GM19438 (cell line): ENCODE results near the gene ARFGAP1.
"Not testable (repeated sequence)": the region's sequence is repeated elsewhere in the genome, so short reads cannot be mapped to it uniquely, and the experiment has no call there.

ENCODE experiments used
- ATAC-seq: cut with Tn5 transposase; IDR thresholded peaks from one replicate; pipeline ENCODE4 v1.9.1; 2021; ENCODE audit warnings: low read depth; ENCODE audit not compliant: unreplicated experiment

Gene ARFGAP1

GRCh38 chr20:63239431-63239830 lies 33.2 kb upstream of the ARFGAP1 start:
- no peak for ATAC-seq

- no peak for ATAC-seq
Measured at GRCh38 chr20:63240004-63240403, 32.6 kb upstream of the ARFGAP1 start.

- ATAC-seq: no peak
Measured at GRCh38 chr20:63241272-63241671, 31.3 kb upstream of the ARFGAP1 start.

DNA sequence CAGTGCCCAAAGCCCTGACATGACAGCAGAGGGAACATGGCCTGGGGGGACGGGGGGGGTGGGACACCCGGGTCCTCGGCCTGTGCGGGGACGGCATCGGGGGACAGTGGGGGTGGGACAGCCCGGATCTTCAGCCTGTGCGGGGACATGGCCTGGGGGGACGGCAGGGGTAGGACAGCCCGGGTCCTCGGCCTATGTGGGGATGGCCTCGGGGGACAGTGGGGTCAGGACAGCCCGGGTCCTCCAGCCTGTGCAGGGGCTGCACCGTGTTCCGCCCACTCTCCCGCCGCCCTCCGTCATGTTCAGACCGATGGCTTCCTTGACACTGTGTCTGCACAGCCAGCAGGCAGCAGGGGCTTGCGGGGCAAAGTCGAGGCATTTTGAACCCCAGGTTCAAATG lies 29.9 kb upstream of the ARFGAP1 start:
- ATAC-seq: no peak

DNA sequence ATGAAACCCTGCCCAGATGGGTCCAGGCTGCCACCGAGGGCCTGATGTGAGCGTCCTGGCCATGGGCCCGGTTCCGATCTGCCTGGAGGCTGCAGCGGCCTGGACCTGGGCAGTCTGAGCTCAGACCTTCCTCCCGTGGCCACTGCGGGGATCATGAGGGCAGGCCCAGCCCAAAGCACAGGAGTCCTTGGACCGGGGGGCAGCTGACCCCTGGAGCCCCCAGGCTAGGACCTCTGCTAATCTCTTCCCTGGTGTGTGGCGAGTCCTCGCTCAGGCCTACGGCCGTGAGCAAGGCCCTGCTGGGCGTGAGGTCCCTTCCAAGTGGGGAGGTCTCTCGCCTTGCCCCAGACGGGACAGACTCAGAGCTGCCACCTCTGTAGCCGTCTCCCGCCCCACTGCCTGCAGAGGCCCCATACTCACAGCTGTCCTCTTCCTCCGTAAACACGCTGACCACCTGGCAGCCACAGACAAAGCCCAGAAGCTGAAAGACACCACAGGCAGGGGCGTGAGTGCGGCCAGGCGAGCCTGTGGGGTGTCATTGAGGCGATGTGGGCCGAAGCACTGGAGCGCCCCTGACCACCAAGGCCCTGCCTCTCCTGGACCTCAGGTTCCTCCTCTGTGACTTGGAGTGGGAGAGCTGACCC lies 28.9 kb upstream of the ARFGAP1 start:
- ATAC-seq: no peak

DNA sequence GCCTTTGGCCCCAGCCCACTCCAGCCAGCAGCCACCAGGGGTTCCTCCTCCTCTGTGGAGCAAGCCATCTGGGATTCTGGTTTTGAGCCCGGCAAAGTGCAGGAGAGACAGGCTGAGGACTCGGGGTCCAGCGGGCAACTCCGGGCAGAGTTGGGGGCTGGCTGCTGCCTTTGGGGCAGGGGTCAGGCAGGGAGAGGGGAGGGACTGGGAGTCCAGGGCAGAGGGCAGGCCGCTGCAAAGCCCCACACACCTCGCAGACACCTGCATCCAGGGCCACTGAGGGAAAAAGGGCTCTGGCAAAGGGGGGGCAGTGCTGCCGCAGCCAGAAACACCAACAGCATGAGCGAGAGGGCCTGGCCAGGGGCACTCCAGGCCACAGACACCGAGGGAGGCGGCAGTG lies 28.1 kb upstream of the ARFGAP1 start:
- no peak for ATAC-seq

DNA sequence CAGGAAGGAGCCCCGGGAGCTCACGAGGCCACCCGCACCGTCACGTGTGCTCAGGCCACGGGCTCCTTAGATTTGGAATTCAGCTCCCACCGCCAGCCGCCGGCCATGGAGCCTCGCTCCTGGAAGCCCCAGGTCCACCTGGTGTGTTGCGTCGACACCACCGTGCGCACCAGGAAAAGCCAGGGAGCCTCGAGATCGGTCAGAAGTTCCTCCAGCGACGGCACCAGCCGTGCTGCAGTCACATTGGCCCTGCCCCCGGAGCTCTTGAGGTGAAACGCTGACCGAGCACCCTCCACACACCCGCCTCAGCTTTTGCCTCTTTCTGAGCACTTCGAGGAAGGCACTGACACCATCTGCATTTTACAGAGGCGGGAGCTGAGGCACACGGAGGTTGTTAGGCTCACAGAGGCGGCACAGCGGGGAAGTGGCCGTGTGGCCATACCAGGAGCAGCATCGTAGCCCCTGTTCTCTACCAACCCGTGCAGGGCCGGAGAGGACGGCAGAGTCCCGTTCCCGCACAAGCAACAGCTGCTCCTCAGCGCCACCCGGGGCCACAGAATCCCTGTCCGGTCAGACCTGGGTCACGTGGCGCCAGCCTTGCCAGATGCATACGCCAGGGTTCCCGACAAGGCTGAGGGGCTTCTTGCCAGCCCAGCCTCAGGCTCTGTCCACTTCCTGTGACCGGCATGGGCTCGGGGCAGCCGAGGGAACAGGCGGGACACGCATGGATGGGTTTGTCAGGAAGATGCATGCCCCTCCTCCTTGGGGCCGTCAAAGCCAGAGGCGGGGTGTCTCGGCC lies 25.9 kb upstream of the ARFGAP1 start:
- ATAC-seq: no peak

DNA sequence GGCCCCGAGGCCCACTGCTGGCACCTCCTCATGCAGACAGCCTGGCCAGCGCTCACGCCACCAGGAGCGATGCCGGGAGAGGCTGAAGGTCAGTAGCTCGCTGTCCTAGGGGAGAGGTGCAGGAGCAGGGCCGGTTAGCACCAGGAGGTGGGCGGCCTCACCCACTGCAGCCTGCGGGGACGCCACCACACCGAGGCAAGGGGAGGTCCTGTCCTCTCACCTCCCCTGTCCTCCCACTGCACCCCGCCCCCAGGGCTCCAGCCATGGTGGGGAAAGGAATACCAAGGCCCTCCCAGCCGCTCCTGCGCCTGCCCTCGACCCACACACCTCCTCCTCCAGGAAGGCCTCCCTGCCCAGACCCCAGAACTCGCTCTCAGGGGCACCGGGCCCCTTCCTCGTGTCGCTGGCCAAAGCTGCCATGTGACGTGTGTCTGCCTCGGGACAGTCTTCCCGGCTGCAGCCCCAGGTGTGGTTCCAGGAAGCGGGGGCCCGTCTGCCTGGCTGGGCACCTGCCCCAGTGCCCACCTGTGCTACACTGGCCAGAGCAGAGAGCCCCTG lies 24.9 kb upstream of the ARFGAP1 start:
- no peak for ATAC-seq

- ATAC-seq: no peak
Measured at GRCh38 chr20:63248835-63249591, 23.6 kb upstream of the ARFGAP1 start.

GRCh38 chr20:63249891-63250290 lies 22.7 kb upstream of the ARFGAP1 start:
- no peak for ATAC-seq

GRCh38 chr20:63251350-63251749 lies 21.3 kb upstream of the ARFGAP1 start:
- ATAC-seq: not testable (repeated sequence)

- ATAC-seq: no peak
Measured at GRCh38 chr20:63252284-63252711, 20.3 kb upstream of the ARFGAP1 start.

- ATAC-seq: no peak
Measured at GRCh38 chr20:63253065-63253437, 19.6 kb upstream of the ARFGAP1 start.

DNA sequence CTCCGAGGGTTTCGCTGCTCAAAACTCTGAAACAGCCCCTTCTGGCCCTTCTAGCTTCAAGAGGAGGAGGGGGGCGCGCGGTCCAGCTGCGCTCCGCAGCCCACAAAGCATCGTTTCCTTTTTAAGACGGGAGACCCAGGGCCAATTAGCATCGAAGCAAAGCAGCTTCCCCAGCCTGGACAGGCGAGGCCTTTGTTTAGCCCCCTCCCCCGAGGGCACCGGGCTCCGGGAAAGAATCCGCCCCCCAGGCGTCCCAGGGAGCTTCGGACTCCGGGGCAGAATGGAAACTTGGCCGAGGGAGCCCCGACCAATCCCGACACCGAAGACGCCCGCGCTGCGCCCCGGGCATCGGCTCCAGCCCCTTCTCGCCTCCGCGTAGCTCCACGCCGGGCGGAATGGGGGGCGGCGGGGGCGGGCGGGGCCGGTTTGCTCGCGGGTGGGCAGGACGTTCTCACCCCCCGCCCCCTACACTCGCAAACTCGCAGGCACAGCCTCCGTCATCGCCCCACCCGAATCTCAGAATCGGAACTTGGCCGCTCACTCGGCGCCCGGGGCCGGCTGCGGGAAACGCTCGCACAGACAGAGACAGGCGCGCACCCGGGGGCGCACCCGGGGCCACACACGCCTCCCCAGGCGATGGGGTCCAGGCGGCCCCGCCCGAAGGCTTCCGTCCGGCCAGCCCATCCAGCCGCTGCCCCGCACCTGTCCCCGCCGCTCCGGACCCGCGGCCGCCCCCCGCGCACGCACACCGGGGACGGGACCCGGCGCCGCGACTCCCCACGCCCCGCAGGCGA lies 19.0 kb upstream of the ARFGAP1 start:
- no peak for ATAC-seq

DNA sequence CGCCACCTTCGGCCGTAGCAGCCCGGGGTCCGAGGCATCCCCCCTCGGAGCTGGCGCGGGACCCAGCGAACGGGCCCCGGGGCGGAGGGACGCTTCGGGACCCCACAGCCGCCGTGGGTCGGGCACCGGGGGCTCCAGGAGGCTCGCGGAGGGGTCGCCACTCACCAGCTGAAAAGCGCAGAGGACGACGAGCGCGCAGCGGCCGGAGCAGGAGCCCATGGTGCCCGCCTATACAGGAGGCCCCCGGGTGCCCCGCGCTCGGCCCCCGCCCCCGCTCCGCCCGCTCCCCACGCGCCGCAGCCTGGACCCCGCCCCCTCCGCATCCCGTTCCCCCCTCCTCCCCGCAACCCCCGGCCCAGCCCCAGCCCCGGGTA lies 18.4 kb upstream of the ARFGAP1 start, which contains the start of gene NKAIN4:
NKAIN4 (minus strand) TSS at position 232 of the 374 bp plus-strand sequence; CDS start at position 219, 13 bp downstream.
- no peak for ATAC-seq

- ATAC-seq: no peak
Measured at GRCh38 chr20:63254606-63255384, 17.8 kb upstream of the ARFGAP1 start.

- no peak for ATAC-seq
Measured at GRCh38 chr20:63255931-63256704, 16.5 kb upstream of the ARFGAP1 start.

DNA sequence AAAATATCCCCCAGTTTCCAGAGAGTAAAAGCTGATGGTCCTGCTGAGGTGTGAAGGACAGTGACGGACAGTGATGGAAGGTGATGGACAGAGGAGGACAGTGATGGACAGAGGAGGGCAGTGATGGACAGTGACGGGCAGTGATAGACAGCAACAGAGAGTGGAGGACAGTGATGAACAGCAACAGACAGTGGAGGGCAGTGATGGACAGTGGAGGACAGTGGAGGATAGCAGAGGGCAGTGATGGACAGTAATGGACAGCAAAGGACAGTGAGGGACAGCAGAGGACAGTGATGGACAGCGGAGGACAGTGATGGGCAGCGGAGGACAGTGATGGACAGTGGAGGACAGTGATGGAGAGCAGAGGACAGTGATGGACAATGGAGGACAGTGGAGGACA lies 15.7 kb upstream of the ARFGAP1 start:
- ATAC-seq: no peak

DNA sequence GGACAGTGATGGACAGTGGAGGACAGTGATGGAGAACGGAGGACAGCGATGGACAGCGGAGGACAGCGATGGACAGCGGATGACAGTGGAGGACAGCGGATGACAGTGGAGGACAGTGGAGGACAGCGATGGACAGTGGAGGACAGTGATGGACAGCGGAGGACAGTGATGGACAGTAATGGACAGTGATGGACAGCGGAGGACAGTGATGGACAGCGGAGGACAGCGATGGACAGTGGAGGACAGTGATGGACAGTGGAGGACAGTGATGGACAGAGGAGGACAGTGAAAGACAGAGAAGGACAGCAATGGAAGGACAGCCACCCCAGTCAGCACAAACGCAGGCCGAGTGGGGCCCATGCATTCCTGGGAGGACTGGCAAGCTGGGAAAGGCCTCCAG lies 15.0 kb upstream of the ARFGAP1 start:
- ATAC-seq: no peak
